NCI-H2196 (cell line): ENCODE data around the gene CCT8.

Experiments
- DNase-seq: peaks from one replicate; lab custom pipeline; 2025; ENCODE audit not compliant: unreplicated experiment; lab: John Stamatoyannopoulos, UW

Gene CCT8

GRCh38 chr21:29078869-29079767, 5.7 kb upstream of the CCT8 start:
- DNase-seq, result peak; percentile 46

- DNase-seq, result peak; percentile 65
Measured at GRCh38 chr21:29077651-29078090, 4.2 kb upstream of the CCT8 start.

- peak; percentile 73 for DNase-seq
Measured at GRCh38 chr21:29076731-29077640, 3.5 kb upstream of the CCT8 start.

- no peak for DNase-seq
Measured at GRCh38 chr21:29075706-29076466, 2.4 kb upstream of the CCT8 start.

GRCh38 chr21:29074783-29075182, 1.3 kb upstream of the CCT8 start:
- no peak for DNase-seq

GRCh38 chr21:29074007-29074376, 544 bp upstream of the CCT8 start:
- no peak for DNase-seq

- DNase-seq, result no peak
Measured at GRCh38 chr21:29072873-29073221, 601 bp downstream of the CCT8 start.

GRCh38 chr21:29064850-29065481, 8.5 kb downstream of the CCT8 start:
- no peak for DNase-seq

GRCh38 chr21:29056538-29057050, 16.9 kb downstream of the CCT8 start:
- DNase-seq, result no peak

- DNase-seq, result no peak
Measured at GRCh38 chr21:29056005-29056404, 17.4 kb downstream of the CCT8 start.

GRCh38 chr21:29055080-29055479, 18.4 kb downstream of the CCT8 start:
- DNase-seq, result no peak

- no peak for DNase-seq
Measured at GRCh38 chr21:29053656-29054055, 19.8 kb downstream of the CCT8 start.

GRCh38 chr21:29053011-29053553, 20.4 kb downstream of the CCT8 start:
- DNase-seq, result no peak

- no peak for DNase-seq
Measured at GRCh38 chr21:29052224-29052623, 21.2 kb downstream of the CCT8 start.

- no peak for DNase-seq
Measured at GRCh38 chr21:29034678-29035077, 38.8 kb downstream of the CCT8 start.

GRCh38 chr21:29033871-29034270, 39.6 kb downstream of the CCT8 start:
- no peak for DNase-seq

GRCh38 chr21:29033301-29033700, 40.1 kb downstream of the CCT8 start:
- DNase-seq, result no peak

GRCh38 chr21:29030909-29031308, 42.5 kb downstream of the CCT8 start:
- DNase-seq, result no peak

- DNase-seq, result no peak
Measured at GRCh38 chr21:29029524-29029923, 43.9 kb downstream of the CCT8 start.

- no peak for DNase-seq
Measured at GRCh38 chr21:29025328-29025713, 48.1 kb downstream of the CCT8 start.
